Suprapubic skin (tissue), 4 donors: Measurements from ENCODE around the gene LRRC8E. TPM values are rescaled to one million over a fixed set of nuclear protein-coding genes. Genes with fewer than 3 reads are reported as not detected.
A peak's percentile ranks its signal among the peaks of the same experiment; 100 is the strongest.

Experiments used
- DNase-seq, 2 donors: peaks; one replicate each; pipeline ENCODE4 v3.0.0-alpha.2; 2019; ENCODE audit warnings: low spot score in 2 of 2
- H3K27ac ChIP-seq: fragments of 200-600 bp; sonication (generic); one replicate; pipeline ENCODE4 v1.5.1; 2019
- H3K27me3 ChIP-seq: fragments of 200-600 bp; sonication (generic); one replicate; pipeline ENCODE4 v1.5.1; 2019
- H3K36me3 ChIP-seq: fragments of 200-600 bp; sonication (generic); one replicate; pipeline ENCODE4 v1.5.1; 2019
- H3K4me1 ChIP-seq: fragments of 200-600 bp; sonication (generic); one replicate; pipeline ENCODE4 v1.5.1; 2019
- H3K4me3 ChIP-seq: fragments of 200-600 bp; sonication (generic); one replicate; pipeline ENCODE4 v1.5.1; 2019; ENCODE audit warnings: mild to moderate bottlenecking
- H3K9me3 ChIP-seq: fragments of 200-600 bp; sonication (generic); one replicate; pipeline ENCODE4 v1.5.1; 2019
- EP300 ChIP-seq: sonication (generic); formaldehyde crosslinking; IDR thresholded peaks from one replicate; pipeline ENCODE4 v1.6.1; 2017; ENCODE audit warnings: antibody characterized with exemption
- POLR2A ChIP-seq, 2 donors: fragments of 450-650 bp; IDR thresholded peaks; one replicate each; pipeline ENCODE4 v1.6.1; 2017; ENCODE audit warnings: antibody characterized with exemption in 2 of 2, mild to moderate bottlenecking in 2 of 2, moderate library complexity in 2 of 2
- POLR2AphosphoS5 ChIP-seq, 3 donors: sonication (generic); formaldehyde crosslinking; IDR thresholded peaks; one replicate each; pipeline ENCODE4 v1.6.1; 2017; ENCODE audit warnings: antibody characterized with exemption in 3 of 3
- WGBS: methylation state at CpG from one replicate; pipeline ENCODE4 v1.1.5; 2018; 5-methylcytosine and 5-hydroxymethylcytosine counted together
- total RNA-seq, 4 donors: library from RNA; depleted of rRNA; stranded (reverse); fragments of >200 nt; gene quantifications; one replicate each; pipeline ENCODE4 v1.1.0, GENCODE V29; 2016
- TF ChIP-seq, protein P1 (sequence below), 2 donors: fragments of 200-600 bp in 1 of 2; fragments of 450-650 bp in 1 of 2; sonication (generic) in 1 of 2; IDR thresholded peaks; one replicate each; pipeline ENCODE4 v1.5.1; 2016 to 2019; ENCODE audit warnings: antibody characterized with exemption in 2 of 2, mild to moderate bottlenecking in 1 of 2, moderate library complexity in 1 of 2

LRRC8E gene
- total RNA-seq, 4 donors from 2014 or later, result 15.2 to 41.6 (median 30.9) TPM

GRCh38 chr19:7904074-7905020 is 16.0 kb downstream of the LRRC8E start:
- H3K9me3 ChIP-seq, result no peaks in the 10 kb centered on the region
- no peaks in the 10 kb centered on the region for H3K27me3 ChIP-seq
- WGBS, result 19% methylated on average over 31 of the region's 68 CpGs
- peaks cover 80% of the 10 kb centered on the region for H3K4me1 ChIP-seq
- TF ChIP-seq POLR2A (IDR thresholded peaks at IDR 0.05), result no peak
- TF ChIP-seq, protein P1, sequence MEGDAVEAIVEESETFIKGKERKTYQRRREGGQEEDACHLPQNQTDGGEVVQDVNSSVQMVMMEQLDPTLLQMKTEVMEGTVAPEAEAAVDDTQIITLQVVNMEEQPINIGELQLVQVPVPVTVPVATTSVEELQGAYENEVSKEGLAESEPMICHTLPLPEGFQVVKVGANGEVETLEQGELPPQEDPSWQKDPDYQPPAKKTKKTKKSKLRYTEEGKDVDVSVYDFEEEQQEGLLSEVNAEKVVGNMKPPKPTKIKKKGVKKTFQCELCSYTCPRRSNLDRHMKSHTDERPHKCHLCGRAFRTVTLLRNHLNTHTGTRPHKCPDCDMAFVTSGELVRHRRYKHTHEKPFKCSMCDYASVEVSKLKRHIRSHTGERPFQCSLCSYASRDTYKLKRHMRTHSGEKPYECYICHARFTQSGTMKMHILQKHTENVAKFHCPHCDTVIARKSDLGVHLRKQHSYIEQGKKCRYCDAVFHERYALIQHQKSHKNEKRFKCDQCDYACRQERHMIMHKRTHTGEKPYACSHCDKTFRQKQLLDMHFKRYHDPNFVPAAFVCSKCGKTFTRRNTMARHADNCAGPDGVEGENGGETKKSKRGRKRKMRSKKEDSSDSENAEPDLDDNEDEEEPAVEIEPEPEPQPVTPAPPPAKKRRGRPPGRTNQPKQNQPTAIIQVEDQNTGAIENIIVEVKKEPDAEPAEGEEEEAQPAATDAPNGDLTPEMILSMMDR (IDR thresholded peaks at IDR 0.05), result no peak
- no peak for TF ChIP-seq POLR2AphosphoS5 (IDR thresholded peaks at IDR 0.05)
- TF ChIP-seq EP300, result no peak
- H3K4me3 ChIP-seq, result peak overlapping the region; percentile 86
- DNase-seq, result peak in 1 of 2 donors; percentile 86
- H3K27ac ChIP-seq, result peak overlapping the region; percentile 90
- H3K36me3 ChIP-seq, result peaks cover 14% of the 10 kb centered on the region

DNA sequence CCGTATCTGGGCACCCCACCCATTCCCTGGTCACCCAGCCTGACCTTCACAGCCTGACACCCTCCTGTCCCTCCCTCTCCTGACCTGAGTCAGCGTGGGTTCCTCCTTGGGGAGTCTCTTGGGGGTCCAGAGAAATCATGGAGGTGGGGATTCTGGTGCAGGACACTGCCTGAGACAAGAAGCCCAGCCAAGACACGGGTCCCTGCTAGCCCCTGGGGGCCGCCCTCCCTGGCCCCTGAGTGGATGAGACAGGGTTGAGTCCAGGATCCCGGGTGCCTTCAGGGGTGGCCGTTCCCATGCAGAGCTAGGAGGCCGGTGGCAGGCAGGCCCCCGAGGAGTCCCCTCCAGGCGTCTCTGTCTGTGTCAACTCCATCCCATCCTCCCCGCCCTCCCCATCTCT is 17.0 kb downstream of the LRRC8E start:
- 57% methylated on average over 10 of the region's 10 CpGs for WGBS
- H3K27ac ChIP-seq, result no peak overlapping the region
- H3K36me3 ChIP-seq, result peaks cover 20% of the 10 kb centered on the region
- H3K9me3 ChIP-seq, result no peaks in the 10 kb centered on the region
- peak in 1 of 2 donors; percentile 65 for DNase-seq
- H3K4me1 ChIP-seq, result peaks cover 73% of the 10 kb centered on the region
- no peak for TF ChIP-seq POLR2AphosphoS5 (IDR thresholded peaks at IDR 0.05)
- TF ChIP-seq EP300, result no peak
- TF ChIP-seq POLR2A (IDR thresholded peaks at IDR 0.05), result no peak
- TF ChIP-seq, protein P1 (IDR thresholded peaks at IDR 0.05), result no peak
- H3K27me3 ChIP-seq, result no peaks in the 10 kb centered on the region
- peak overlapping the region; percentile 86 for H3K4me3 ChIP-seq

DNA sequence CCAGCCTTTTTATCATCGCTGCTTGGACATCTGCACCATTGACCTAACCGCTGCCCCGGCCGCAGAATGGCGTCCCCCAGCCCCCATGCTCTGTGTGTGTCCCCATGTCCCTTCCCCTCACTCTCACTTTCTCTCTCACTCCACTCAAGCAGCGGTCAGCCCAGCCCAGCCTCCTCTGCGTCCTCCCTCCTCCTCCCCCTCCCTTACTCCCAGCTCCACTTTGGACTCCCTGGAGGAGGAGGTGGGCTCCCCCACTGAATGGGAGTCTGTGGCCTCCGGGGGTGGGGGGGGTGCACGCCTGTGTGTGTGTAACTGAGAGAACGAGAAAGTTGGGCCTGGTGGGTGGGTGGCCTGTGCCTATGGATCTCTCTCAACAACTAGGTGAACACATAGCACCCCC is 17.5 kb downstream of the LRRC8E start:
- Histone ChIP-seq H3K9me3 (no peaks in the 10 kb centered on the region), H3K36me3 (peaks cover 26% of the 10 kb centered on the region), H3K4me3 (no peak overlapping the region), H3K4me1 (peaks cover 68% of the 10 kb centered on the region), H3K27ac (no peak overlapping the region), H3K27me3 (no peaks in the 10 kb centered on the region)
- DNase-seq, result peak in 1 of 2 donors; percentile 66
- 91% methylated on average over 10 of the region's 10 CpGs for WGBS
- TF ChIP-seq POLR2A (IDR thresholded peaks at IDR 0.05) (no peak), POLR2AphosphoS5 (IDR thresholded peaks at IDR 0.05) (no peak), EP300 (no peak)
- TF ChIP-seq, protein P1 (IDR thresholded peaks at IDR 0.05), result no peak

DNA sequence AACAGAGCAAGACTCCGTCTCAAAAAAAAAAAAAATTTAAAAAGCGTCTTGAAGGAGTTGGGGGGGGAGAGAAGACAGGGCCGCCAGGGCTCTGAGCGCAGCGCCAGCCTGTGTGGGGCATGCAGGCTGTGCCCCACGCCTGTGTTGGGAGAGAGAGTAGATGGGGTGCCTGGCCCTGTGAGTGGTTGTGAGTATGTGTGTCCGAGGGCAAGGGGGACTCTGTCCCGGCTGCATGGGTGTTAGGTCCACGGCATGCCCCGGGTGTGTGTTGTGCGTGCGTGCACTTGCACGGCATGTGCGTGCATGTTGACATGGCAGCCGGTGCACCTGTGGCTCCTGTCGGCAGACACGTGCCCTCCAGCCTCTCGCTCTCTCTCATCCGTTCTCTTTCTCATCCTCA is 18.8 kb downstream of the LRRC8E start:
- no peak overlapping the region for H3K4me3 ChIP-seq
- no peaks in the 10 kb centered on the region for H3K9me3 ChIP-seq
- peaks cover 65% of the 10 kb centered on the region for H3K4me1 ChIP-seq
- no peak overlapping the region for H3K27ac ChIP-seq
- 59% methylated on average over 19 of the region's 19 CpGs for WGBS
- H3K27me3 ChIP-seq, result no peaks in the 10 kb centered on the region
- peak in 1 of 2 donors; percentile 63 for DNase-seq
- no peak for TF ChIP-seq POLR2A (IDR thresholded peaks at IDR 0.05)
- TF ChIP-seq, protein P1 (IDR thresholded peaks at IDR 0.05), result no peak
- no peak for TF ChIP-seq EP300
- TF ChIP-seq POLR2AphosphoS5 (IDR thresholded peaks at IDR 0.05), result no peak
- peaks cover 39% of the 10 kb centered on the region for H3K36me3 ChIP-seq

DNA sequence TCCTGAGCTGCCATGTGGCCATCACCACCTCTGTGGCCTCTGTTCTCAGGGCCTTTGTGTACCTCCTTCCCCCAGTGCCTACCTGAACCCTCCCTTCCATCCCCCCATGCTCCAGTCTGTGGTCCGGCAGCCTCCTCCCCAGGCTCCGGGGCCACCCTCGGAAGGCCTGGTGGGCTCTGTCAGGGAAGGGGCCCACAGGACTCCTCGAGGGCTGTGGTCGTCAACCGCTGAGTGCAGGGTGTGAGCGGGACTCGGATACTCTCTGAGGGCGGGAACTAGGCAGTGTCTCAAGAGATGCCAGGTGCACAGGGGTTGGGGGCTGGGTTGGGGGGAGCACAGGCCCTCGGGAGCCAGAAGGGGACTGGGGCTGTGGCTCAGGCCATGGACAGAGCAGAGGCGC is 19.2 kb downstream of the LRRC8E start:
- TF ChIP-seq POLR2AphosphoS5 (IDR thresholded peaks at IDR 0.05) (no peak), EP300 (no peak), POLR2A (IDR thresholded peaks at IDR 0.05) (no peak)
- TF ChIP-seq, protein P1 (IDR thresholded peaks at IDR 0.05), result no peak
- Histone ChIP-seq H3K27ac (no peak overlapping the region), H3K9me3 (no peaks in the 10 kb centered on the region), H3K27me3 (no peaks in the 10 kb centered on the region), H3K4me1 (peaks cover 61% of the 10 kb centered on the region), H3K36me3 (peaks cover 43% of the 10 kb centered on the region), H3K4me3 (no peak overlapping the region)
- no peak for DNase-seq
- 84% methylated on average over 11 of the region's 11 CpGs for WGBS
